ENCODE data around the gene CELSR2. TPM values are rescaled to one million over a fixed set of nuclear protein-coding genes. Genes with fewer than 3 reads are reported as not detected.

Gene CELSR2
- total and polyA plus RNA-seq, 2 of the 8 experiments (the other 6 are each of a cell fraction or from before 2014, with no cell fraction given), result 12.0 to 27.7 TPM

- no peak overlapping the region for H3K27ac ChIP-seq (ENCODE audit: low read depth, low read length)
- no peak overlapping the region for H2AFZ ChIP-seq (ENCODE audit: low read length)
- 93% methylated on average over 11 of the region's 11 CpGs; no CpG with 5 or more reads in 1 of the 2 experiments for WGBS, 2 experiments (ENCODE audit: extremely low coverage in 1 of 2, insufficient coverage in 1 of 2, insufficient read length in 1 of 2, insufficient replicate concordance in 2 of 2, low coverage in 1 of 2, low lambda C conversion rate in 2 of 2, missing lambda C conversion rate in 1 of 2)
- H3K56ac ChIP-seq (replicated peaks; ENCODE audit: insufficient read length, low read depth, low read length), result no peak overlapping the region
- CTCF ChIA-PET (ENCODE audit: partially characterized antibody), result interaction anchor here (0.9 to 8.5 kb wide), 8 partner anchors 10 to 132 kb away, joined by 3 to 95 read pairs (median 15); partner anchors contain the start of gene SORT1
- no peak overlapping the region for H2BK120ac ChIP-seq (replicated peaks; ENCODE audit: low read depth, low read length)
- no peak overlapping the region for H2BK12ac ChIP-seq (ENCODE audit: low read depth, low read length)
- no peak overlapping the region for H3K23ac ChIP-seq (ENCODE audit: insufficient read length)
- no peaks in the 10 kb centered on the region for H3K27me3 ChIP-seq (replicated peaks in 1 of 4; ENCODE audit: control insufficient read depth in 3 of 4, extremely low read depth in 1 of 4, insufficient read depth in 3 of 4, low read length in 3 of 4)
- H3K9ac ChIP-seq (replicated peaks in 1 of 4; ENCODE audit: extremely low read depth in 1 of 4, low read depth in 3 of 4, low read length in 3 of 4), result no peak overlapping the region
- H3K14ac ChIP-seq (ENCODE audit: insufficient read length), result no peak overlapping the region
- H3K18ac ChIP-seq (ENCODE audit: extremely low read depth, low read length), result no peak overlapping the region
- no peak overlapping the region for H3K4me3 ChIP-seq (ENCODE audit: extremely low read depth in 1 of 4, insufficient read depth in 2 of 4, low read depth in 3 of 4, low read length in 4 of 4)
- H2AK5ac ChIP-seq (ENCODE audit: low read depth, low read length), result no peak overlapping the region
- no peak overlapping the region for H3K4ac ChIP-seq (replicated peaks; ENCODE audit: insufficient read length, low read depth, low read length)
- no peaks in the 10 kb centered on the region for H3K79me1 ChIP-seq (ENCODE audit: low read depth, low read length)
- H3K4me1 ChIP-seq (replicated peaks in 1 of 4; ENCODE audit: control insufficient read depth in 3 of 4, insufficient read depth in 4 of 4, low read length in 3 of 4), result peaks cover 0 to 4% (median under 1%) of the 10 kb centered on the region in 4 experiments; a peak in 1 of 7 replicates
- no peaks in the 10 kb centered on the region for H3K79me2 ChIP-seq (ENCODE audit: control insufficient read depth in 1 of 2, insufficient read depth in 2 of 2, low read length in 2 of 2)
- POLR2A ChIA-PET (ENCODE audit: partially characterized antibody), result interaction anchor here (0.6 kb wide), 1 partner anchor 104 kb away, joined by 3 read pairs; no protein-coding TSS in a partner anchor
- H4K8ac ChIP-seq (ENCODE audit: extremely low read depth, insufficient read depth, low read length), result no peak overlapping the region
- no peak overlapping the region for H4K91ac ChIP-seq (replicated peaks; ENCODE audit: insufficient read length, low read length)
- no peaks in the 10 kb centered on the region for H3K23me2 ChIP-seq (ENCODE audit: low read depth, low read length)
- H4K5ac ChIP-seq (ENCODE audit: insufficient read length, low read depth, low read length), result no peak overlapping the region
- FAIRE-seq (no peak), DNase-seq (ENCODE audit: low read depth in 1 of 2, low spot score in 2 of 2) (no peak)
- peaks cover 15 to 34% (median 23%) of the 10 kb centered on the region in 4 experiments; a peak in 6 of 8 replicates for H3K36me3 ChIP-seq (ENCODE audit: control insufficient read depth in 2 of 4, insufficient read depth in 4 of 4, low read length in 3 of 4)
- no peak overlapping the region for H2BK15ac ChIP-seq (ENCODE audit: low read length)
- no peak overlapping the region for H3K4me2 ChIP-seq (ENCODE audit: insufficient read depth in 1 of 2, low read depth in 2 of 2, low read length in 2 of 2)
- no peak overlapping the region for H2BK20ac ChIP-seq (ENCODE audit: low read length)
- H3K9me3 ChIP-seq (ENCODE audit: insufficient read depth in 2 of 2, low read depth in 1 of 2, low read length in 1 of 2), result no peaks in the 10 kb centered on the region
- H2BK5ac ChIP-seq (ENCODE audit: low read depth, low read length), result no peak overlapping the region
- peaks cover 0 to 10% of the 10 kb centered on the region in 2 experiments for H4K20me1 ChIP-seq (replicated peaks in 1 of 2; ENCODE audit: control insufficient read depth in 1 of 2, insufficient read depth in 2 of 2, low read length in 2 of 2)
- no peak for TF ChIP-seq SIN3A (conservative IDR thresholded peaks at IDR 0.05 in 1 of 2, IDR thresholded peaks at IDR 0.05 in 1 of 2; ENCODE audit: low read depth in 1 of 2, low read length in 2 of 2)
- TF ChIP-seq CREB1 (IDR thresholded peaks at IDR 0.05), result no peak
- no peak for TF ChIP-seq BRCA1 (IDR thresholded peaks at IDR 0.05; ENCODE audit: low read depth, low read length)
- no peak for TF ChIP-seq RAD21 (IDR thresholded peaks at IDR 0.05 in 1 of 2, conservative IDR thresholded peaks at IDR 0.05 in 1 of 2; ENCODE audit: low read depth in 2 of 2, low read length in 2 of 2)
- no peak for TF ChIP-seq JUN (IDR thresholded peaks at IDR 0.05; ENCODE audit: low read depth, low read length)
- TF ChIP-seq SUZ12 (IDR thresholded peaks at IDR 0.05; ENCODE audit: low read length), result no peak
- TF ChIP-seq TBP (IDR thresholded peaks at IDR 0.05; ENCODE audit: low read depth, low read length), result no peak
- TF ChIP-seq SP4 (IDR thresholded peaks at IDR 0.05; ENCODE audit: low read length), result no peak
- TF ChIP-seq RXRA (IDR thresholded peaks at IDR 0.05; ENCODE audit: insufficient read depth, low read depth, low read length), result no peak
- TF ChIP-seq MAFK (IDR thresholded peaks at IDR 0.05; ENCODE audit: low read depth, low read length), result no peak
- no peak for TF ChIP-seq PHF8 (conservative IDR thresholded peaks at IDR 0.05; ENCODE audit: low read depth, low read length)
- no peak for TF ChIP-seq BACH1 (IDR thresholded peaks at IDR 0.05; ENCODE audit: low read length)
- TF ChIP-seq SIRT6 (IDR thresholded peaks at IDR 0.05; ENCODE audit: low read length), result no peak
- TF ChIP-seq SP1 (IDR thresholded peaks at IDR 0.05; ENCODE audit: low read depth, low read length), result no peak
- no peak for TF ChIP-seq HDAC6 (IDR thresholded peaks at IDR 0.05; ENCODE audit: low read depth, low read length)
- TF ChIP-seq TEAD4 (IDR thresholded peaks at IDR 0.05; ENCODE audit: low read depth, low read length), result no peak
Measured at GRCh38 chr1:109266965-109267364, 17.6 kb downstream of the CELSR2 start.

All from H1 (cell line).